A673 (cell line): ENCODE results near the gene LCN10. TPM values are rescaled to one million over a fixed set of nuclear protein-coding genes. Genes with fewer than 3 reads are reported as not detected.
"Not testable (repeated sequence)": the region's sequence is repeated elsewhere in the genome, so short reads cannot be mapped to it uniquely, and the experiment has no call there.

Source experiments
- BruUV-seq: library from RNA; stranded (reverse); fragments of 400-500 nt; replicated peaks from 2 replicates; lab custom pipeline; 2021; lab: Mats Ljungman, UMichigan
- CTCF ChIA-PET: fragments of 300-600 bp; sonication (Branson Sonifier 250); formaldehyde crosslinking; loops from one replicate; lab custom pipeline; 2022; ENCODE audit warnings: antibody characterized with exemption; lab: Charles Lee
- POLR2A ChIA-PET: fragments of 300-600 bp; sonication (Branson Sonifier 250); formaldehyde crosslinking; loops from one replicate; lab custom pipeline; 2022; ENCODE audit warnings: antibody characterized with exemption; ENCODE audit not compliant: low non-redundant PET; lab: Charles Lee
- DNase-seq: peaks from one replicate; pipeline ENCODE4 v3.0.0-alpha.2; 2015; ENCODE audit warnings: low spot score
- H3K27ac ChIP-seq: fragments of 200-600 bp; sonication (generic); 2 replicates; pipeline ENCODE4 v1.5.1; 2016; ENCODE audit warnings: mixed run types, low read depth, mild to moderate bottlenecking, mixed read lengths, antibody characterized with exemption, low read length; ENCODE audit not compliant: poor library complexity, severe bottlenecking
- H3K27me3 ChIP-seq: fragments of 200-600 bp; sonication (generic); replicated peaks from 2 replicates; pipeline ENCODE4 v1.6.1; 2017; ENCODE audit warnings: mixed run types, low read depth, mild to moderate bottlenecking, mixed read lengths, antibody characterized with exemption, low read length; ENCODE audit not compliant: insufficient read depth, poor library complexity
- H3K36me3 ChIP-seq: fragments of 200-600 bp; sonication (generic); 2 replicates; pipeline ENCODE4 v1.6.1; 2016; ENCODE audit warnings: mixed run types, mild to moderate bottlenecking, mixed read lengths, antibody characterized with exemption, low read length; ENCODE audit not compliant: insufficient read depth, poor library complexity, severe bottlenecking
- H3K4me1 ChIP-seq: fragments of 200-600 bp; sonication (generic); 2 replicates; pipeline ENCODE4 v1.6.1; 2017; ENCODE audit warnings: mixed run types, mild to moderate bottlenecking, mixed read lengths, antibody characterized with exemption, low read length; ENCODE audit not compliant: insufficient read depth, poor library complexity, severe bottlenecking
- H3K4me3 ChIP-seq: fragments of 200-600 bp; sonication (generic); 2 replicates; pipeline ENCODE4 v1.5.1; 2016; ENCODE audit warnings: low read depth, mixed run types, mild to moderate bottlenecking, mixed read lengths, low read length; ENCODE audit not compliant: poor library complexity, severe bottlenecking
- H3K9me3 ChIP-seq: fragments of 200-600 bp; sonication (generic); 2 replicates; pipeline ENCODE4 v1.6.1; 2016; ENCODE audit warnings: mixed run types, low read depth, mild to moderate bottlenecking, mixed read lengths, antibody characterized with exemption, low read length; ENCODE audit not compliant: poor library complexity, severe bottlenecking
- CTCF ChIP-seq: fragments of 300-800, 200-600 bp; sonication (generic); conservative IDR thresholded peaks from 2 replicates; pipeline ENCODE4 v1.5.1; 2017; ENCODE audit warnings: low read depth, mild to moderate bottlenecking, antibody characterized with exemption, low read length, moderate library complexity, mixed read lengths
- EZH2 ChIP-seq: fragments of 200-600 bp; sonication (generic); IDR thresholded peaks from 2 replicates; pipeline ENCODE4 v1.6.1; 2017; ENCODE audit warnings: borderline replicate concordance, low read depth, mild to moderate bottlenecking, mixed read lengths, antibody characterized with exemption, low read length; ENCODE audit not compliant: poor library complexity, severe bottlenecking
- intact Hi-C: fragments of 100-400 bp; cut with micrococcal nuclease; formaldehyde crosslinking; loops from one replicate; pipeline ENCODE4 v1.10.0; 2022; ENCODE audit not compliant: unreplicated experiment
- total RNA-seq: library from RNA; stranded (reverse); gene quantifications from 2 replicates; pipeline ENCODE4 v1.2.3, GENCODE V29; 2021

LCN10 gene
- total RNA-seq, 1 experiment from 2014 or later: 0.15 TPM

- H3K9me3 ChIP-seq, H3K27me3 ChIP-seq, H3K36me3 ChIP-seq, H3K4me3 ChIP-seq, H3K4me1 ChIP-seq, intact Hi-C loops, POLR2A ChIA-PET, BruUV-seq, H3K27ac ChIP-seq: not testable (repeated sequence)
- CTCF ChIA-PET: interaction anchor here (0.6 to 0.9 kb wide), 2 partner anchors 11 to 232 kb away, joined by 3 read pairs; no protein-coding TSS in a partner anchor
- peak; percentile 81 for TF ChIP-seq CTCF
- DNase-seq: peak; percentile 81
Observed at GRCh38 chr9:136760834-136761544, 18.2 kb upstream of the LCN10 start.

DNA sequence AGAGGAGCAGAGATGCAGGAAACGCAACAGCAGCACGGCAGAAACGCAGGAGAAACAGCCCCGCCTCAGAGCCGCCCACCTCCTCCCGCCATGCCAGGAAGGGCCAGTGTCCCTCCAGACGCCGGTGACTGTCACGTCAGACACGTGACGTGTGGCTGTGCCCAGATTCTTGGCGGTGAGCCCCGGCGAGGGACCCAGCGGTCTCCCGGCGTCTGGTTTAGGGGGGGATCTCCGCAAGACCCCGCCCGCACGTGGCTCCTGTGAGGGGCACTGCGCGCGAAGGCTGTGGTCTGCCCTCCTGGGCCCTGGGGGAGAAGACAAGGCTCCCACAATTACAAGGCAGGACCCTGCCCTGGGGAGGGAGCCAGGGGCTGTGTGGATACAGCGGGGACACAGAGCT is 17.7 kb upstream of the LCN10 start:
- intact Hi-C loops: no loop called here
- no peaks in the 10 kb centered on the region for H3K27me3 ChIP-seq
- H3K36me3 ChIP-seq: no peaks in the 10 kb centered on the region
- H3K4me1 ChIP-seq: peaks cover 5% of the 10 kb centered on the region
- POLR2A ChIA-PET: no interaction called here
- no peaks in the 10 kb centered on the region for H3K9me3 ChIP-seq
- CTCF ChIA-PET: interaction anchor here (0.9 kb wide), 1 partner anchor 10 kb away, joined by 3 read pairs; no protein-coding TSS in a partner anchor
- BruUV-seq: no TSS peak
- DNase-seq: no peak
- H3K4me3 ChIP-seq: no peak overlapping the region
- no peak overlapping the region for H3K27ac ChIP-seq
- TF ChIP-seq CTCF (no peak), EZH2 (no peak)

GRCh38 chr9:136759436-136760325 is 16.9 kb upstream of the LCN10 start:
- POLR2A ChIA-PET: no interaction called here
- Histone ChIP-seq H3K4me3 (no peak overlapping the region), H3K9me3 (no peaks in the 10 kb centered on the region), H3K36me3 (no peaks in the 10 kb centered on the region), H3K27ac (no peak overlapping the region), H3K4me1 (peaks cover 5% of the 10 kb centered on the region), H3K27me3 (no peaks in the 10 kb centered on the region)
- intact Hi-C loops: no loop called here
- TF ChIP-seq EZH2: no peak
- TF ChIP-seq CTCF: no peak
- BruUV-seq: no TSS peak
- CTCF ChIA-PET: no interaction called here
- DNase-seq: no peak
